ENCODE data around the gene ATOSA. TPM values are rescaled to one million over a fixed set of nuclear protein-coding genes. Genes with fewer than 3 reads are reported as not detected.

Gene ATOSA
- total and polyA plus RNA-seq, 2 of the 13 experiments (the other 11 are each of a cell fraction or from before 2014, with no cell fraction given) = 6.6 to 16.3 TPM

GRCh38 chr15:52663536-52664294 lies 15.5 kb downstream of the ATOSA start:
- no peak for ATAC-seq
- CTCF ChIA-PET (ENCODE audit: low intra/inter-chr PET ratio, low total read pairs) = no interaction called here
- POLR2A ChIA-PET = no interaction called here
- TF ChIP-seq MTERF4 (CRISPR knock-in tag; IDR thresholded peaks at IDR 0.05) (no peak), FOXK1 (CRISPR knock-in tag; IDR thresholded peaks at IDR 0.05; ENCODE audit: borderline replicate concordance, low read depth) (no peak), ZBED4 (CRISPR knock-in tag; IDR thresholded peaks at IDR 0.05; ENCODE audit: borderline replicate concordance) (no peak), MED13 (CRISPR knock-in tag; IDR thresholded peaks at IDR 0.05) (no peak), CREB3 (CRISPR knock-in tag; IDR thresholded peaks at IDR 0.05) (no peak), GTF2F1 (IDR thresholded peaks at IDR 0.05; ENCODE audit: low read length) (no peak), SRSF4 (IDR thresholded peaks at IDR 0.05; ENCODE audit: low read depth, low read length, poor library complexity, severe bottlenecking) (no peak), ZKSCAN8 (CRISPR knock-in tag; IDR thresholded peaks at IDR 0.05; ENCODE audit: borderline replicate concordance) (no peak), WIZ (CRISPR knock-in tag; IDR thresholded peaks at IDR 0.05) (no peak), ZNF576 (CRISPR knock-in tag; IDR thresholded peaks at IDR 0.05) (no peak), PTBP1 (IDR thresholded peaks at IDR 0.05; ENCODE audit: low read depth, low read length, poor library complexity, severe bottlenecking) (no peak), POGZ (CRISPR knock-in tag; IDR thresholded peaks at IDR 0.05) (no peak), CAMTA2 (CRISPR knock-in tag; IDR thresholded peaks at IDR 0.05; ENCODE audit: borderline replicate concordance) (no peak), ZNF512B (CRISPR knock-in tag; IDR thresholded peaks at IDR 0.05; ENCODE audit: borderline replicate concordance) (no peak), PRPF4 (IDR thresholded peaks at IDR 0.05; ENCODE audit: low read depth, low read length, poor library complexity, severe bottlenecking) (no peak)

More at GRCh38 chr15:52663536-52664294, 15.5 kb downstream of the ATOSA start:
- no peak overlapping the region for H2AFZ ChIP-seq (ENCODE audit: low read length)
- H3K36me3 ChIP-seq (replicated peaks in 1 of 2; ENCODE audit: control insufficient read depth in 1 of 2, insufficient read depth in 2 of 2, low read length in 2 of 2) = peaks cover 0 to 18% of the 10 kb centered on the region in 2 experiments; a peak in 3 of 5 replicates
- no peak overlapping the region for H3K27ac ChIP-seq (ENCODE audit: extremely low read length, insufficient read depth, low read length)
- H3K27me3 ChIP-seq (ENCODE audit: control insufficient read depth in 1 of 2, insufficient read depth in 2 of 2, low read length in 2 of 2) = no peaks in the 10 kb centered on the region
- intact Hi-C loops (cut with micrococcal nuclease; ENCODE audit: unreplicated experiment) (no loop called here), in situ Hi-C loops (cut with HindIII; ENCODE audit: extremely low pct_ligation_motif_present, low pct_unique_long_range_greater_than_20kb) (no loop called here)
- H4K20me1 ChIP-seq (ENCODE audit: insufficient read depth, low read length) = no peaks in the 10 kb centered on the region
- WGBS (ENCODE audit: low lambda C conversion rate) = 93% methylated on average over 3 of the region's 3 CpGs
- no peaks in the 10 kb centered on the region for H3K9me3 ChIP-seq (ENCODE audit: low read length)
- no TSS peak for BruUV-seq (replicated peaks)
- H3K4me2 ChIP-seq (ENCODE audit: low read depth, low read length) = no peak overlapping the region
- H3K9ac ChIP-seq (ENCODE audit: insufficient read depth, low read depth, low read length) = no peak overlapping the region
- no peaks in the 10 kb centered on the region for H3K79me2 ChIP-seq (ENCODE audit: insufficient read depth, low read length)
- FAIRE-seq = no peak
- no peaks in the 10 kb centered on the region for H3K4me1 ChIP-seq (ENCODE audit: insufficient read depth, low read length)
- no peak overlapping the region for H3K4me3 ChIP-seq (replicated peaks in 1 of 3; ENCODE audit: insufficient read depth in 1 of 3, low read depth in 2 of 3, low read length in 3 of 3)
- no peak for DNase-seq (ENCODE audit: low spot score)

Data from HepG2 (cell line).